Trophoblast cell (in vitro differentiated cells and primary cell): ENCODE data around the gene ELF2.

Source experiments
- DNase-seq, 2 donors: peaks; one replicate each; pipeline ENCODE4 v3.0.0-alpha.2; 2016
- H2AFZ ChIP-seq: 2 replicates; pipeline ENCODE4 v1.6.1; 2013; ENCODE audit warnings: low read length, moderate library complexity, mild to moderate bottlenecking; ENCODE audit not compliant: insufficient read depth, poor library complexity
- H2AK5ac ChIP-seq: 2 replicates; pipeline ENCODE4 v1.6.1; 2013; ENCODE audit warnings: mild to moderate bottlenecking, low read length
- H2BK120ac ChIP-seq: 2 replicates; pipeline ENCODE4 v1.6.1; 2013; ENCODE audit warnings: low read length, mild to moderate bottlenecking, moderate library complexity; ENCODE audit not compliant: insufficient read depth, poor library complexity
- H2BK12ac ChIP-seq: 2 replicates; pipeline ENCODE4 v1.6.1; 2013; ENCODE audit warnings: mild to moderate bottlenecking, low read length, moderate library complexity
- H2BK5ac ChIP-seq: 2 replicates; pipeline ENCODE4 v1.6.1; 2013; ENCODE audit warnings: low read length, low read depth, moderate library complexity, mild to moderate bottlenecking; ENCODE audit not compliant: poor library complexity
- H3K14ac ChIP-seq: 2 replicates; pipeline ENCODE4 v1.6.1; 2013; ENCODE audit warnings: mild to moderate bottlenecking, low read length
- H3K18ac ChIP-seq: 2 replicates; pipeline ENCODE4 v1.6.1; 2013; ENCODE audit warnings: mild to moderate bottlenecking, low read length
- H3K23ac ChIP-seq: 2 replicates; pipeline ENCODE4 v1.6.1; 2013; ENCODE audit warnings: low read length
- H3K27ac ChIP-seq: 2 replicates; pipeline ENCODE4 v1.5.1; 2013; ENCODE audit warnings: low read depth, mild to moderate bottlenecking, inconsistent platforms, low read length, moderate library complexity
- H3K27me3 ChIP-seq: 2 replicates; pipeline ENCODE4 v1.6.1; 2013; ENCODE audit warnings: inconsistent platforms, mild to moderate bottlenecking, low read length, moderate library complexity; ENCODE audit not compliant: insufficient read depth
- H3K36me3 ChIP-seq, 2 experiments: 1 replicate in 1 of 2; 2 replicates in 1 of 2; pipeline ENCODE4 v1.6.1; 2013; ENCODE audit warnings: low read length in 2 of 2, mild to moderate bottlenecking in 2 of 2, moderate library complexity in 1 of 2; ENCODE audit not compliant: insufficient read depth in 2 of 2, control insufficient read depth in 1 of 2
- H3K4ac ChIP-seq: 2 replicates; pipeline ENCODE4 v1.6.1; 2013; ENCODE audit warnings: low read depth, mild to moderate bottlenecking, low read length, moderate library complexity
- H3K4me1 ChIP-seq, 2 experiments: 1 replicate in 1 of 2; 2 replicates in 1 of 2; pipeline ENCODE4 v1.6.1; 2013; ENCODE audit warnings: low read length in 2 of 2, mild to moderate bottlenecking in 2 of 2, moderate library complexity in 1 of 2; ENCODE audit not compliant: insufficient read depth in 2 of 2, control insufficient read depth in 1 of 2
- H3K4me2 ChIP-seq: 2 replicates; pipeline ENCODE4 v1.6.1; 2013; ENCODE audit warnings: inconsistent platforms, mild to moderate bottlenecking, low read length, moderate library complexity
- H3K4me3 ChIP-seq: 2 replicates; pipeline ENCODE4 v1.5.1; 2013; ENCODE audit warnings: mild to moderate bottlenecking, low read depth, low read length, inconsistent platforms
- H3K79me1 ChIP-seq: one replicate; pipeline ENCODE4 v1.6.1; 2013; ENCODE audit warnings: low read length
- H3K79me2 ChIP-seq: 2 replicates; pipeline ENCODE4 v1.6.1; 2013; ENCODE audit warnings: low read length, mild to moderate bottlenecking; ENCODE audit not compliant: control insufficient read depth, insufficient read depth, poor library complexity
- H3K9ac ChIP-seq: 2 replicates; pipeline ENCODE4 v1.6.1; 2013; ENCODE audit warnings: mild to moderate bottlenecking, low read length
- H3K9me3 ChIP-seq: 2 replicates; pipeline ENCODE4 v1.6.1; 2013; ENCODE audit warnings: low read depth, mild to moderate bottlenecking, control low read depth, inconsistent platforms, low read length; ENCODE audit not compliant: insufficient read depth
- H4K12ac ChIP-seq: 2 replicates; pipeline ENCODE4 v1.6.1; 2013; ENCODE audit warnings: low read depth, mild to moderate bottlenecking, low read length, moderate library complexity
- H4K8ac ChIP-seq: 2 replicates; pipeline ENCODE4 v1.6.1; 2013; ENCODE audit warnings: low read depth, mild to moderate bottlenecking, low read length, moderate library complexity
- H4K91ac ChIP-seq: one replicate; pipeline ENCODE4 v1.6.1; 2013; ENCODE audit warnings: low read depth, mild to moderate bottlenecking, low read length, moderate library complexity
- WGBS: extraction: QIAGEN DNeasy Blood & Tissue Kit; methylation state at CpG from one replicate; pipeline ENCODE4 v1.1.7; 2013; ENCODE audit warnings: missing lambda C conversion rate; ENCODE audit not compliant: insufficient read length, insufficient coverage; ENCODE audit errors: extremely low coverage; 5-methylcytosine and 5-hydroxymethylcytosine counted together

ELF2 gene

DNA sequence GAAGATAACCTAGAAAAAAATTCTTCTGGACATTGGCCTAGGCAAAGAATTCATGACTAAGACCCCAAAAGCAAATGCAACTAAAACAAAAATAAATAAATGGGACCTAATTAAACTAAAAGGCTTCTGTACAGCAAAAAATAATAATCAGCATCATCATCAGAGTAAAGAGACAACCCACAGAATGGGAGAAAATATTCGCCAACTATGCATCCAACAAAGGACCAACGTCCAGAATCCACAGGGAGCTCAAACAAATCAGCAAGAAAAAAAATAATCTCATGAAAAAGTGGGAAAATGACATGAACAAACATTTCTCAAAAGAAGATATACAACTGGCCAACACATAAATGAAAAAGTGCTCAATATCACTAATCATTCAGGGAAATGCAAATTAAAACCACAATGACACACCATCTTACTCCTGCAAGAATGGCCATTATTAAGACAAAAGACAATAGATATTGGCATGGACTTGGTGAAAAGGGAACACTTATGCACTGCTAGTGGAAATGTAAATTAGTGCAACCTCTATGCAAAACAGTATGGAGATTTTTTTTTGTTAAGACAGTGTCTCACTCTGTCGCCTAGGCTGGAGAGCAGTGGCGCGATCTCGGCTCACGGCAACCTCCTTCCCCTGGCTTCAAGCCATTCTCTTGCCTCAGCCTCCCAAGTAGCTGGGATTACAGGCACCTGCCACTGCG, 29.9 kb downstream of the ELF2 start:
- H3K23ac ChIP-seq, result no peak overlapping the region

DNA sequence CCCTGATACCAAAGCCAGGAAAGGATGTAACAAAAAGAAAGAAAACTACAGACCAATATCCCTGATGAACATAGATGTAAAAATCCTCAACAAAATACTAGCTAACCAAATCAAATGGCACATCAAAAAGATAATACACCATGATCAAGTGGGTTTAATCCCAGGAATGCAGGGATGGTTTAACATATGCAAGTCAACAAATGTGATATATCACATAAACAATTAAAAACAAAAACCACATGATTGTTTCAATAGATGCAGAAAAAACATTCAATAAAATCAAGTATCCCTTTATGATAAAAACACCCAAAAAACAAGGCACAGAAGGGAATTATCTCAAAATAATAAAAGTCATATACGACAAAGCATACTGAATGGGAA, 31.5 kb downstream of the ELF2 start:
- H3K4me3 ChIP-seq, result no peak overlapping the region
- H3K4me2 ChIP-seq, result no peak overlapping the region
- WGBS, result no CpG with 5 or more reads among the region's 1 CpG

More for the DNA sequence above, 29.9 kb downstream of the ELF2 start:
- H2AFZ ChIP-seq, result no peak overlapping the region
- no peak overlapping the region for H4K12ac ChIP-seq
- no peak overlapping the region for H2BK120ac ChIP-seq
- no peaks in the 10 kb centered on the region for H3K9me3 ChIP-seq
- H4K8ac ChIP-seq, result no peak overlapping the region
- H3K14ac ChIP-seq, result no peak overlapping the region
- no peak for DNase-seq
- H2AK5ac ChIP-seq, result no peak overlapping the region
- H2BK12ac ChIP-seq, result no peak overlapping the region
- no peaks in the 10 kb centered on the region for H3K79me1 ChIP-seq
- peaks cover 6% of the 10 kb centered on the region for H3K79me2 ChIP-seq
- H3K4me3 ChIP-seq, result no peak overlapping the region
- H3K27ac ChIP-seq, result no peak overlapping the region
- no peaks in the 10 kb centered on the region for H3K36me3 ChIP-seq
- H2BK5ac ChIP-seq, result no peak overlapping the region
- H3K27me3 ChIP-seq, result no peaks in the 10 kb centered on the region
- H3K4ac ChIP-seq, result peak overlapping the region; percentile 9
- no peak overlapping the region for H3K4me2 ChIP-seq
- H3K4me1 ChIP-seq, result peaks cover 11 to 13% of the 10 kb centered on the region in 2 experiments
- H3K18ac ChIP-seq, result no peak overlapping the region
- H4K91ac ChIP-seq, result no peak overlapping the region
- no peak overlapping the region for H3K9ac ChIP-seq
- no CpG with 5 or more reads among the region's 8 CpGs for WGBS

DNA sequence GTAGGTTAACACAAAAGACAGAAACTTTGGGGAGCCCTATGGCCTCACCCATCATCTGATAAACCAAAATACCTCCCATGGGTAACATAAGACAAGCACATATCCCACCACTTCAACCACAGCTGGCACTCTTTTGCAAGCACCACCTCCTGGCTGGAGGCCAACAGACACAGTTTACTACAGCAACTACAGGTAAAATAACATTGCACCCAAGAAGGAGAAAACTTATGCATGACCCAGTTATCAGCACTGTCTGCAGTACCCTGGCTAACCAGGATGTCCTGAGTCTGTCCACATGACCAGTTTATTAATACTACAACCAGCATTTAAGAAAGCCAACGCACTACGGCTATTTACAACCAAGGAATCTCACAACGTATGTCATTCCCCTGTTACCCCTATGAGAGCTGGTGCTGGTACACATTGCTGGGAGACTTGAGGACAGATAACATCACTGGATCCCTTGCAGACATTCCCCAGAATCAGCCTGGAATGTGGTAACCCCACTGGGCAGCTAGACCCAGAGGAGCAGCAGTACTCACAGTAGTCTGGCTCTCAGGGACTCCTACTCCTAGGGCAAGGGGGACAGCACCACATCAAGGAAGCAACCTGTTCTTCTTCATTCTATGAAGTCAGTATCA, 32.0 kb downstream of the ELF2 start:
- Histone ChIP-seq H2AFZ (no peak overlapping the region), H3K79me1 (no peaks in the 10 kb centered on the region), H3K9me3 (no peaks in the 10 kb centered on the region), H4K12ac (no peak overlapping the region), H3K9ac (no peak overlapping the region), H4K91ac (no peak overlapping the region), H2AK5ac (no peak overlapping the region), H3K4ac (peak overlapping the region; percentile 66), H2BK120ac (no peak overlapping the region), H2BK12ac (no peak overlapping the region), H3K18ac (no peak overlapping the region), H3K36me3 (no peaks in the 10 kb centered on the region), H3K4me3 (no peak overlapping the region), H3K27me3 (no peaks in the 10 kb centered on the region), H3K23ac (no peak overlapping the region), H3K4me1 (peaks cover 11 to 13% of the 10 kb centered on the region in 2 experiments), H3K27ac (peak overlapping the region; percentile 46), H2BK5ac (no peak overlapping the region), H3K4me2 (no peak overlapping the region), H3K14ac (no peak overlapping the region), H3K79me2 (peaks cover 4% of the 10 kb centered on the region), H4K8ac (no peak overlapping the region)
- DNase-seq, result peak; percentile 86 to 92
- WGBS, result no CpG with 5 or more reads among the region's 3 CpGs

More for the DNA sequence above, 31.5 kb downstream of the ELF2 start:
- H4K8ac ChIP-seq, result no peak overlapping the region
- no peak overlapping the region for H3K27ac ChIP-seq
- no peak overlapping the region for H2BK120ac ChIP-seq
- no peaks in the 10 kb centered on the region for H3K36me3 ChIP-seq
- no peak overlapping the region for H3K9ac ChIP-seq
- no peak overlapping the region for H3K14ac ChIP-seq
- no peak overlapping the region for H2AFZ ChIP-seq
- peaks cover 6% of the 10 kb centered on the region for H3K79me2 ChIP-seq
- H2BK12ac ChIP-seq, result no peak overlapping the region
- no peak for DNase-seq
- H3K4me1 ChIP-seq, result peaks cover 11 to 13% of the 10 kb centered on the region in 2 experiments
- H4K12ac ChIP-seq, result no peak overlapping the region
- H2AK5ac ChIP-seq, result no peak overlapping the region
- H3K9me3 ChIP-seq, result no peaks in the 10 kb centered on the region
- H4K91ac ChIP-seq, result no peak overlapping the region
- no peaks in the 10 kb centered on the region for H3K27me3 ChIP-seq
- H3K18ac ChIP-seq, result no peak overlapping the region
- H3K79me1 ChIP-seq, result no peaks in the 10 kb centered on the region
- no peak overlapping the region for H3K23ac ChIP-seq
- no peak overlapping the region for H3K4ac ChIP-seq
- H2BK5ac ChIP-seq, result no peak overlapping the region

DNA sequence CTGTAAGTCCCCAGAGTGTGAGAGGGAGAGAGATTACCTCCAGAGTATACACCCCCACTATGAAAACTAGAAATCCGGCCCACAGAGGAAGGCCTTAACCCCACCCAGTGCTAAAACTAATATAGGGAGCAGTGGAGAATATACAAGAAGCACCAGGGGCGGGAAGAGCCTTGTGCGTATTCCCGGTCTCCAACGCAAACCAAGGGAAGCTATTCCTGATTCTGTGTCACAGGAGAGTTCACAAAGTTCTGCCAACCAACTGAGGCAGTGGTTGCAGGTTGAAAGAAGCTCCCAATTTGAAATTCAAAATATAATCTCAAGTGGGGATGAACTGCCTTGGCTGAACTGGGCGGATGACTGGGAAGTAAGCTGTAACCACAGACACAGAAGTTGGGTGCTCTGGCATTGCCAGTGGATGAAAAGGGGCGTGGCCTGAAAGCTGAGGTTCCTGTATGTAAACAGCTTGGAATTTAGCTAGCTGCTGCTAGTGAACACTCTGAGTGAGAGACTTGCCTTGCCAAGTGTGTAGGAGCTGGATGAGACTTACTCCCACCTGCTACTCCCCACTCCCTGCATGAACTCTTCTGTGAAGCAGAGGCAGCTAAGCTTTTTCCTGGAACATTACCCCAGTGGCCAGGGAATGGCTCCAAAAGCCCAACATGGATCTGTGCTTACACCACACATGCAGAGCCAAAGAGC, 32.7 kb downstream of the ELF2 start:
- no peak overlapping the region for H2BK120ac ChIP-seq
- no peak overlapping the region for H2AFZ ChIP-seq
- no peak overlapping the region for H2AK5ac ChIP-seq
- no peak overlapping the region for H3K14ac ChIP-seq
- peaks cover 11 to 13% of the 10 kb centered on the region in 2 experiments for H3K4me1 ChIP-seq
- H3K79me1 ChIP-seq, result no peaks in the 10 kb centered on the region
- peak overlapping the region; percentile 13 for H2BK5ac ChIP-seq
- DNase-seq, result peak in 1 of 2 donors; percentile 15
- H3K79me2 ChIP-seq, result peaks cover 4% of the 10 kb centered on the region
- H3K9ac ChIP-seq, result no peak overlapping the region
- H3K4me2 ChIP-seq, result no peak overlapping the region
- peak overlapping the region; percentile 46 for H3K27ac ChIP-seq
- no peak overlapping the region for H4K12ac ChIP-seq
- no peak overlapping the region for H3K4me3 ChIP-seq
- no peak overlapping the region for H4K8ac ChIP-seq
- H3K36me3 ChIP-seq, result no peaks in the 10 kb centered on the region
- no peaks in the 10 kb centered on the region for H3K27me3 ChIP-seq
- no peak overlapping the region for H2BK12ac ChIP-seq
- H3K9me3 ChIP-seq, result no peaks in the 10 kb centered on the region
- H4K91ac ChIP-seq, result no peak overlapping the region
- no CpG with 5 or more reads among the region's 7 CpGs for WGBS
- peak overlapping the region; percentile 66 for H3K4ac ChIP-seq
- no peak overlapping the region for H3K23ac ChIP-seq
- no peak overlapping the region for H3K18ac ChIP-seq
